Measurements from ENCODE around the gene HECA.

- TF ChIP-seq, protein P1, sequence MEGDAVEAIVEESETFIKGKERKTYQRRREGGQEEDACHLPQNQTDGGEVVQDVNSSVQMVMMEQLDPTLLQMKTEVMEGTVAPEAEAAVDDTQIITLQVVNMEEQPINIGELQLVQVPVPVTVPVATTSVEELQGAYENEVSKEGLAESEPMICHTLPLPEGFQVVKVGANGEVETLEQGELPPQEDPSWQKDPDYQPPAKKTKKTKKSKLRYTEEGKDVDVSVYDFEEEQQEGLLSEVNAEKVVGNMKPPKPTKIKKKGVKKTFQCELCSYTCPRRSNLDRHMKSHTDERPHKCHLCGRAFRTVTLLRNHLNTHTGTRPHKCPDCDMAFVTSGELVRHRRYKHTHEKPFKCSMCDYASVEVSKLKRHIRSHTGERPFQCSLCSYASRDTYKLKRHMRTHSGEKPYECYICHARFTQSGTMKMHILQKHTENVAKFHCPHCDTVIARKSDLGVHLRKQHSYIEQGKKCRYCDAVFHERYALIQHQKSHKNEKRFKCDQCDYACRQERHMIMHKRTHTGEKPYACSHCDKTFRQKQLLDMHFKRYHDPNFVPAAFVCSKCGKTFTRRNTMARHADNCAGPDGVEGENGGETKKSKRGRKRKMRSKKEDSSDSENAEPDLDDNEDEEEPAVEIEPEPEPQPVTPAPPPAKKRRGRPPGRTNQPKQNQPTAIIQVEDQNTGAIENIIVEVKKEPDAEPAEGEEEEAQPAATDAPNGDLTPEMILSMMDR (IDR thresholded peaks at IDR 0.05), result no peak
- TF ChIP-seq POLR2A (IDR thresholded peaks at IDR 0.05), result no peak
- TF ChIP-seq EP300 (IDR thresholded peaks at IDR 0.05), result no peak
These were observed 29.1 kb downstream of the HECA start for GRCh38 chr6:139164001-139164400.
